MM.1S (cell line): ENCODE data around the gene CPEB2.

ENCODE experiments used
- CTCF ChIP-seq: fragments of 300-600 bp; sonication (generic); IDR thresholded peaks from 2 replicates; pipeline ENCODE4 v1.5.1; 2016; ENCODE audit warnings: antibody characterized with exemption, low read length, mixed read lengths
- EZH2 ChIP-seq: fragments of 300-600 bp; sonication (generic); optimal IDR thresholded peaks from 2 replicates; pipeline ENCODE3; 2017; ENCODE audit warnings: low read depth, mild to moderate bottlenecking, antibody characterized with exemption, low read length, mixed read lengths
- EZH2phosphoT487 ChIP-seq: fragments of 300-600 bp; sonication (generic); IDR thresholded peaks from 2 replicates; pipeline ENCODE4 v1.6.1; 2018; ENCODE audit warnings: antibody characterized with exemption, low read length

- no peak for TF ChIP-seq EZH2
- no peak for TF ChIP-seq CTCF
- no peak for TF ChIP-seq EZH2phosphoT487
Observed at GRCh38 chr4:15034071-15034764, 31.9 kb downstream of the CPEB2 start.
